GM23338 (cell line): Measurements from ENCODE around the gene GFOD1.

ENCODE experiments used
- CREB1 ChIP-seq: fragments of 250-450 bp; sonication (Bioruptor Pico); IDR thresholded peaks from 2 replicates; pipeline ENCODE4 v1.5.0; 2020; ENCODE audit warnings: low read depth, mild to moderate bottlenecking, moderate library complexity
- EZH2 ChIP-seq: fragments of 200-600 bp; sonication (generic); IDR thresholded peaks from one replicate; pipeline ENCODE4 v1.8.0; 2017; ENCODE audit warnings: antibody characterized with exemption, mild to moderate bottlenecking, low read depth; ENCODE audit not compliant: unreplicated experiment

DNA sequence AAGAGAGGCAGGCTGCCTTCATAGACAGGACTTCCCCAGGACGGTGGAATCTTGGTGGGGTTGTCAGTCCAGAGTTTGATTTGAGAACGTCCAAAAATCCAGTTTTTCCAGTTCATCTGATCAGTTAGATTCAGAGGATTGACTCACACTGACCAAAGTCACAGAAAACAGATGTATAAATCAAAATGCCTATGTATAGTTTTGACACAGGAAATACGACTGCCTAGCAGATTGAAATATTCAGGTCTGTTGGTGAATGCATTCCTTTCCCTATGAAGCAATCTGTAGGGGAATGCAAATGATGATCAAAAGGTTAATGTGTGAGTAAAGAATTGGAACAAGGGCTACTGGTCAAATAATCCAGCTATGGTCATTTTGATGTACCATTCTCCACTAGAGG, 29.7 kb upstream of the GFOD1 start:
- no peak for TF ChIP-seq CREB1 (CRISPR knock-in tag)
- no peak for TF ChIP-seq EZH2
